ENCODE measurements around the gene FHIT. TPM values are rescaled to one million over a fixed set of nuclear protein-coding genes. Genes with fewer than 3 reads are reported as not detected.

The FHIT gene
- polyA plus RNA-seq, 1 of the 3 experiments (the other 2 are of a cell fraction) = 0.41 TPM

DNA sequence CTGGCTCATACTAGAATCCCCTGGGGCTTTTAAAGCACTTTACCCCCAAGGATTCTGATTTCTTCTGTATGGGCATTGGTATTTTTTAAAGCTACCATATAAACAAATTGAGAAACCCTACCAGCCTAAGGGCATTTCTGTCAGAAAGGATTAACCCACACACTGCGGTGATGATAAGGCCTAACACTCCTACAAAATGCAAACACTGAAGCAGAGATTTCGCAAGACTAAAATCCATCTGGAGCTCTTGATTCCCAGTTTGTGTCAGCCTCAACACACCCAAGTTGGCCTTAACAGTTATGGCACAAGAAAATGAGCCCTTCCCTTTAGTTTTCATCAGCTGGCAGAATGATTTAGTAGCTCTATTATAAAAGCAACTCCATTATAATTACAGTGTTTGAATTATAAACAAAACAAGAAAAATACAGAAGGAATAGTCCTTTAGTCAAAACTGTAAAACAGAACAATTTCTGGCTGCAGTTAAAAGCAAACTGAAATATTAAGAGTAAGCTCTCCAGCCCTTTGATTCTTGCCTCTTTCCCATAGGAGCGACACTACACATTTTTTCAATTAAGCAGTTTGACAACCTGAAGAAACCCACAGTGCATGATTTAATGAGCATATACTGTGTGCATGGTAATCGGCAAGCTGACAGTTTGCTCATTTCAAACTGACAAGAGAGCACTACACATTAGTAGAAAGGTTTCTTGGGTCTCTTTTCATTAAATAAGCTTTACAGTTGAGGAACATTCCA is 441.2 kb downstream of the FHIT start:
- Histone ChIP-seq H3F3A (replicated peaks; ENCODE audit: insufficient read depth) (no peaks in the 10 kb centered on the region), H3K9ac (no peak overlapping the region), H3K79me2 (ENCODE audit: insufficient read depth) (no peaks in the 10 kb centered on the region), H3K9me3 (no peaks in the 10 kb centered on the region), H3K4me3 (ENCODE audit: low read depth in 2 of 2, low read length in 1 of 2) (no peak overlapping the region), H3K4me2 (no peak overlapping the region), H3K36me3 (replicated peaks in 1 of 2; ENCODE audit: control insufficient read depth in 1 of 2, insufficient read depth in 2 of 2, low read length in 1 of 2) (no peaks in the 10 kb centered on the region), H3K4me1 (ENCODE audit: control insufficient read depth in 1 of 2, insufficient read depth in 2 of 2, low read depth in 1 of 2, low read length in 1 of 2) (no peaks in the 10 kb centered on the region), H4K20me1 (ENCODE audit: insufficient read depth) (no peaks in the 10 kb centered on the region), H3K27me3 (ENCODE audit: insufficient read depth) (no peaks in the 10 kb centered on the region), H2AFZ (ENCODE audit: low read depth) (no peak overlapping the region), H3K9me2 (no peaks in the 10 kb centered on the region), H3K27ac (ENCODE audit: low read depth in 2 of 2, low read length in 1 of 2) (no peak overlapping the region)
- POLR2A ChIA-PET = no interaction called here
- no peak for TF ChIP-seq EP300 (IDR thresholded peaks at IDR 0.05; ENCODE audit: borderline replicate concordance in 1 of 2, low read depth in 1 of 2, low read length in 1 of 2)
- TF ChIP-seq FOSL2 (IDR thresholded peaks at IDR 0.05; ENCODE audit: borderline replicate concordance, low read depth) = no peak
- TF ChIP-seq, protein P1, sequence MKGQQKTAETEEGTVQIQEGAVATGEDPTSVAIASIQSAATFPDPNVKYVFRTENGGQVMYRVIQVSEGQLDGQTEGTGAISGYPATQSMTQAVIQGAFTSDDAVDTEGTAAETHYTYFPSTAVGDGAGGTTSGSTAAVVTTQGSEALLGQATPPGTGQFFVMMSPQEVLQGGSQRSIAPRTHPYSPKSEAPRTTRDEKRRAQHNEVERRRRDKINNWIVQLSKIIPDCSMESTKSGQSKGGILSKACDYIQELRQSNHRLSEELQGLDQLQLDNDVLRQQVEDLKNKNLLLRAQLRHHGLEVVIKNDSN (IDR thresholded peaks at IDR 0.05; ENCODE audit: borderline replicate concordance, low read depth) = no peak
- TF ChIP-seq NRF1 (IDR thresholded peaks at IDR 0.05; ENCODE audit: low read depth, low read length) = no peak
- no peak for TF ChIP-seq RCOR1 (IDR thresholded peaks at IDR 0.05; ENCODE audit: low read length)
- no peak for TF ChIP-seq TAF1 (IDR thresholded peaks at IDR 0.05; ENCODE audit: borderline replicate concordance, low read depth, low read length)
- no peak for TF ChIP-seq FOXJ3 (CRISPR knock-in tag; IDR thresholded peaks at IDR 0.05)
- TF ChIP-seq GABPA (IDR thresholded peaks at IDR 0.05; ENCODE audit: low read depth) = no peak
- TF ChIP-seq NFIC (IDR thresholded peaks at IDR 0.05; ENCODE audit: borderline replicate concordance) = no peak
- no peak for TF ChIP-seq FOXM1 (IDR thresholded peaks at IDR 0.05; ENCODE audit: low read depth)
- TF ChIP-seq, protein P2, sequence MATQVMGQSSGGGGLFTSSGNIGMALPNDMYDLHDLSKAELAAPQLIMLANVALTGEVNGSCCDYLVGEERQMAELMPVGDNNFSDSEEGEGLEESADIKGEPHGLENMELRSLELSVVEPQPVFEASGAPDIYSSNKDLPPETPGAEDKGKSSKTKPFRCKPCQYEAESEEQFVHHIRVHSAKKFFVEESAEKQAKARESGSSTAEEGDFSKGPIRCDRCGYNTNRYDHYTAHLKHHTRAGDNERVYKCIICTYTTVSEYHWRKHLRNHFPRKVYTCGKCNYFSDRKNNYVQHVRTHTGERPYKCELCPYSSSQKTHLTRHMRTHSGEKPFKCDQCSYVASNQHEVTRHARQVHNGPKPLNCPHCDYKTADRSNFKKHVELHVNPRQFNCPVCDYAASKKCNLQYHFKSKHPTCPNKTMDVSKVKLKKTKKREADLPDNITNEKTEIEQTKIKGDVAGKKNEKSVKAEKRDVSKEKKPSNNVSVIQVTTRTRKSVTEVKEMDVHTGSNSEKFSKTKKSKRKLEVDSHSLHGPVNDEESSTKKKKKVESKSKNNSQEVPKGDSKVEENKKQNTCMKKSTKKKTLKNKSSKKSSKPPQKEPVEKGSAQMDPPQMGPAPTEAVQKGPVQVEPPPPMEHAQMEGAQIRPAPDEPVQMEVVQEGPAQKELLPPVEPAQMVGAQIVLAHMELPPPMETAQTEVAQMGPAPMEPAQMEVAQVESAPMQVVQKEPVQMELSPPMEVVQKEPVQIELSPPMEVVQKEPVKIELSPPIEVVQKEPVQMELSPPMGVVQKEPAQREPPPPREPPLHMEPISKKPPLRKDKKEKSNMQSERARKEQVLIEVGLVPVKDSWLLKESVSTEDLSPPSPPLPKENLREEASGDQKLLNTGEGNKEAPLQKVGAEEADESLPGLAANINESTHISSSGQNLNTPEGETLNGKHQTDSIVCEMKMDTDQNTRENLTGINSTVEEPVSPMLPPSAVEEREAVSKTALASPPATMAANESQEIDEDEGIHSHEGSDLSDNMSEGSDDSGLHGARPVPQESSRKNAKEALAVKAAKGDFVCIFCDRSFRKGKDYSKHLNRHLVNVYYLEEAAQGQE (IDR thresholded peaks at IDR 0.05; ENCODE audit: low read depth, low read length) = no peak
- TF ChIP-seq, protein P3, sequence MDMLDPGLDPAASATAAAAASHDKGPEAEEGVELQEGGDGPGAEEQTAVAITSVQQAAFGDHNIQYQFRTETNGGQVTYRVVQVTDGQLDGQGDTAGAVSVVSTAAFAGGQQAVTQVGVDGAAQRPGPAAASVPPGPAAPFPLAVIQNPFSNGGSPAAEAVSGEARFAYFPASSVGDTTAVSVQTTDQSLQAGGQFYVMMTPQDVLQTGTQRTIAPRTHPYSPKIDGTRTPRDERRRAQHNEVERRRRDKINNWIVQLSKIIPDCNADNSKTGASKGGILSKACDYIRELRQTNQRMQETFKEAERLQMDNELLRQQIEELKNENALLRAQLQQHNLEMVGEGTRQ (IDR thresholded peaks at IDR 0.05; ENCODE audit: borderline replicate concordance, low read depth, low read length) = no peak
- TF ChIP-seq SIN3A (IDR thresholded peaks at IDR 0.05; ENCODE audit: borderline replicate concordance, low read depth, low read length) = no peak
- TF ChIP-seq, protein P4, sequence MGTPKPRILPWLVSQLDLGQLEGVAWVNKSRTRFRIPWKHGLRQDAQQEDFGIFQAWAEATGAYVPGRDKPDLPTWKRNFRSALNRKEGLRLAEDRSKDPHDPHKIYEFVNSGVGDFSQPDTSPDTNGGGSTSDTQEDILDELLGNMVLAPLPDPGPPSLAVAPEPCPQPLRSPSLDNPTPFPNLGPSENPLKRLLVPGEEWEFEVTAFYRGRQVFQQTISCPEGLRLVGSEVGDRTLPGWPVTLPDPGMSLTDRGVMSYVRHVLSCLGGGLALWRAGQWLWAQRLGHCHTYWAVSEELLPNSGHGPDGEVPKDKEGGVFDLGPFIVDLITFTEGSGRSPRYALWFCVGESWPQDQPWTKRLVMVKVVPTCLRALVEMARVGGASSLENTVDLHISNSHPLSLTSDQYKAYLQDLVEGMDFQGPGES (IDR thresholded peaks at IDR 0.05; ENCODE audit: low read depth, low read length) = no peak
- no peak for TF ChIP-seq POLR2AphosphoS5 (IDR thresholded peaks at IDR 0.05; ENCODE audit: low read depth, low read length)
- CTCF ChIA-PET = no interaction called here
- no peak for DNase-seq
- 80% methylated on average over 4 of the region's 4 CpGs for WGBS (ENCODE audit: low lambda C conversion rate)
